Ovary (tissue), 9 donors: ENCODE results near the gene MTRF1L. TPM values are rescaled to one million over a fixed set of nuclear protein-coding genes. Genes with fewer than 3 reads are reported as not detected.
"Not testable (repeated sequence)": the region's sequence is repeated elsewhere in the genome, so short reads cannot be mapped to it uniquely, and the experiment has no call there.

Experiments
- DNase-seq, 5 donors: peaks; one replicate each; pipeline ENCODE4 v3.0.0-alpha.2; 2019 to 2020
- H3K27ac ChIP-seq, 2 donors: fragments of 200-600 bp; one replicate each; pipeline versions ENCODE4 v1.5.1 to v1.8.0; 2019 to 2022
- H3K27me3 ChIP-seq: fragments of 200-600 bp; one replicate; pipeline ENCODE4 v1.8.0; 2022
- H3K36me3 ChIP-seq: fragments of 200-600 bp; sonication (generic); one replicate; pipeline ENCODE4 v1.5.1; 2019
- H3K4me1 ChIP-seq: one replicate; pipeline ENCODE4 v1.8.1; 2013; ENCODE audit warnings: mild to moderate bottlenecking, moderate library complexity; ENCODE audit not compliant: insufficient read depth
- H3K4me3 ChIP-seq: fragments of 200-600 bp; sonication (generic); one replicate; pipeline ENCODE4 v1.5.1; 2017
- H3K9me3 ChIP-seq, 2 donors: fragments of 200-600 bp in 1 of 2; sonication (generic) in 1 of 2; one replicate each; pipeline versions ENCODE4 v1.5.1 to v1.8.1; 2013 to 2019; ENCODE audit warnings: mild to moderate bottlenecking in 1 of 2, moderate library complexity in 1 of 2
- EP300 ChIP-seq: sonication (generic); formaldehyde crosslinking; IDR thresholded peaks from one replicate; pipeline ENCODE4 v1.6.1; 2017; ENCODE audit warnings: antibody characterized with exemption
- POLR2A ChIP-seq: fragments of 450-650 bp; IDR thresholded peaks from one replicate; pipeline ENCODE4 v1.6.1; 2017; ENCODE audit warnings: antibody characterized with exemption, mild to moderate bottlenecking, moderate library complexity
- WGBS, 3 donors: extraction: QIAGEN DNeasy Blood & Tissue Kit in 1 of 3; methylation state at CpG; one replicate each; pipeline versions ENCODE4 v1.1.5 to v1.1.7; 2013 to 2017; 5-methylcytosine and 5-hydroxymethylcytosine counted together
- intact Hi-C, 4 donors: fragments of 100-400 bp; cut with DNase I; formaldehyde crosslinking; loops; one replicate each; pipeline versions ENCODE4 v1.11.0 to v1.15.1; 2022 to 2023
- polyA plus RNA-seq, 2 donors: library from polyadenylated mRNA; stranded (reverse); fragments of 200-250 nt in 1 of 2; fragments of 350-450 nt in 1 of 2; fragmentation: Illumina TruSeq in 1 of 2; extraction: RNeasy Lipid Tissue Mini Kit (QIAGEN cat#74804) in 1 of 2; gene quantifications; one replicate each; pipeline ENCODE4 v1.2.3, GENCODE V29; 2013 to 2014
- total RNA-seq, 7 donors: library from RNA; depleted of rRNA in 2 of 7; stranded (reverse); fragments of >200 nt in 2 of 7; fragmentation: NEBNext Ultra II Directional in 3 of 7; extraction: Animal tissue kit (Norgen Biotek cat#: 25700) in 3 of 7; gene quantifications; one replicate each; pipeline versions ENCODE4 v1.1.0 to v1.2.4, GENCODE V29; 2016 to 2023
- TF ChIP-seq, protein P1 (sequence below), 3 donors: fragments of 450-650 bp in 2 of 3; fragments of 200-600 bp in 1 of 3; IDR thresholded peaks; one replicate each; pipeline versions ENCODE4 v1.5.1 to v1.8.0; 2016 to 2022; ENCODE audit warnings: antibody characterized with exemption in 3 of 3, mild to moderate bottlenecking in 1 of 3
- donor health status: DM: no; HTN: no; CAD: no; lungs with moderate emphysema.
- donor health status: DM: no; HTN: no; CAD: no.
- donor health status: Bipolar disorder and iron deficiency.
- donor health status: DM: yes; HTN: yes; CAD: no.
- donor health status: DM: no; HTN: no; CAD: no.
- donor health status: DM: yes; HTN: yes; CAD: no.

Gene MTRF1L
- total and polyA plus RNA-seq, 9 donors = 8.4 to 18.1 (median 15.6) TPM

DNA sequence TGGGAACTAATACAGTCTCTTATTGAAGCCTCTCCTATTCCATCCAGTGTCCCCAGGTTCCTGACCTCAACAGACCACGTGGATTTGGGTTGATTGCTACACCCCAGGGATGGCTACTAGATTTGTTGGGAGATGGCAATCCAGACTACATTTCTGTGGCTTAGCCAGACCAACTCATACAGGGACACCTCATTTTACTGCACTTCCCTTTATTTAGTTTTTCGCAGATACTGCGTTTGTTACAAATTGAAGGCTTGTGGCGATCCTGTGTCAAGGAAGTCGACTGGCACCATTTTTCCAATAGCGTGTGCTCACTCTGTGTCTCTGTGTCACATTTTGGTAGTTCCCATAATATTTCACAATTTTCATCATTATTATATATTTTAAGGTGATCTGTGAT, 10.3 kb upstream of the MTRF1L start:
- Histone ChIP-seq H3K27me3 (no peaks in the 10 kb centered on the region), H3K27ac (no peak overlapping the region), H3K4me3 (no peak overlapping the region), H3K36me3 (no peaks in the 10 kb centered on the region), H3K4me1 (no peaks in the 10 kb centered on the region), H3K9me3 (no peaks in the 10 kb centered on the region)
- intact Hi-C loops = no loop called here
- DNase-seq = no peak
- WGBS, 3 donors = 92 to 96% (median 93%) methylated on average over 6 of the region's 6 CpGs
- TF ChIP-seq, protein P1, sequence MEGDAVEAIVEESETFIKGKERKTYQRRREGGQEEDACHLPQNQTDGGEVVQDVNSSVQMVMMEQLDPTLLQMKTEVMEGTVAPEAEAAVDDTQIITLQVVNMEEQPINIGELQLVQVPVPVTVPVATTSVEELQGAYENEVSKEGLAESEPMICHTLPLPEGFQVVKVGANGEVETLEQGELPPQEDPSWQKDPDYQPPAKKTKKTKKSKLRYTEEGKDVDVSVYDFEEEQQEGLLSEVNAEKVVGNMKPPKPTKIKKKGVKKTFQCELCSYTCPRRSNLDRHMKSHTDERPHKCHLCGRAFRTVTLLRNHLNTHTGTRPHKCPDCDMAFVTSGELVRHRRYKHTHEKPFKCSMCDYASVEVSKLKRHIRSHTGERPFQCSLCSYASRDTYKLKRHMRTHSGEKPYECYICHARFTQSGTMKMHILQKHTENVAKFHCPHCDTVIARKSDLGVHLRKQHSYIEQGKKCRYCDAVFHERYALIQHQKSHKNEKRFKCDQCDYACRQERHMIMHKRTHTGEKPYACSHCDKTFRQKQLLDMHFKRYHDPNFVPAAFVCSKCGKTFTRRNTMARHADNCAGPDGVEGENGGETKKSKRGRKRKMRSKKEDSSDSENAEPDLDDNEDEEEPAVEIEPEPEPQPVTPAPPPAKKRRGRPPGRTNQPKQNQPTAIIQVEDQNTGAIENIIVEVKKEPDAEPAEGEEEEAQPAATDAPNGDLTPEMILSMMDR (IDR thresholded peaks at IDR 0.05) = no peak
- no peak for TF ChIP-seq POLR2A
- no peak for TF ChIP-seq EP300

DNA sequence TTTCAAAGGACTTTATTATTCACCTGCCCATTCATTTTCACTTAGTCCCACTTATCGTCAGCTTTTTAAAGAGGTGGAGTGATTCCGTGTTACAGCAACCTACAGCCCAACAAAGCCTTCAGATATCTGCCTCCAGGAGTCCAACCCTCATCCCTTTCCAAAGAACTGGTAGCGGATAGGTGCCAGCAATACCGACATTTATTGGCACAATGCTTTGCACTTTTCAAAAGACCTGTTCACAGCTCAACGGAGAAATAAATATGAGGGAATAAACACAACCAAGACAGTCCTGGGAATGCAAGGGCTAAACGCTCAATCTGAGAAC, 819 bp upstream of the MTRF1L start:
- intact Hi-C loops = loop anchor here in 1 of 4 donors (2.0 kb wide), 1 partner anchor 21 kb away; the partner anchor contains the start of gene FBXO5

DNA sequence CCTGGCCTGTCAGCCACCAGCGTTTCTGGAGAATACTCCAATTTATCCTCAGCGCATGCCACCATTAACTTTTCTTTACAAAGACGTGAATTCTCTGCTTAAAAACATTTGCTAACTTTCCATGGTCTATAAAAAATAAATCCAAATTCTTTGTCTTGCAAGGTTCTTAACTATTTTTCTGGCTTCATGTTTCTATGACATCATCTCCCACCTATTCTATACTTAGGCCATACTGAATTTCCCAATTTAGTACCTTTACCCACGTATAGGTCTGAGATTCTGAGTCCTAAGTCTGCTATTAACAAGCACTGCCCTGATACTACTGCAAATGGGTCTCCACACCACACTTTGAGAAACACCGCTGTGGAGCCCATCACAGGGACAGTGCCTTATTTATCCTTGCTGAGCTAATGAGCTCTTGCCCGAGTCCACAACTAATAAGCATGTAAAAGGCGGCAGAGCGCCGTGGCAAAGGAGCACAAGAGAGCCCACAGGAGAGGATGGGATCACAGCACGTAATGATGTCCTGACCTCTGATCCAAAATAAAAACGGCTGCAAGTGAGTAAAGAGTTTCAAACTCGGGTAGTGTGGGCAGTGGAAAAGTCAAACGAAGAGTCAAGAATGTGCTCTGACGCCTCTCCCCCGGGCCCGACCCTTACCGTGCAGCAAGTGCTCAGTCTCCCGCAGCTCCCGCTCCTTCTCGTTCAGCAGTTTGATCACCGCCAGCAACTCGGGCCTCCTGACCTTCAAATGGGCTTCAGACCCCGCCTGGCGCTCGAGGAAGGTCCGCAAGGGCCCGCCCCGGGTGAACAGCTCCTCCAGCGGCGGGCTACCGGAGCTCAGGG, 519 bp downstream of the MTRF1L start:
- intact Hi-C loops = loop anchor here in 1 of 4 donors (2.0 kb wide), 1 partner anchor 19 kb away; the partner anchor contains the start of gene FBXO5
- DNase-seq = peak in 1 of 5 donors; percentile 10
- 2 to 3% (median 2%) methylated on average over 26 to 31 of the region's 31 CpGs for WGBS, 3 donors
- Histone ChIP-seq H3K36me3 (no peaks in the 10 kb centered on the region), H3K4me1 (peaks cover 7% of the 10 kb centered on the region), H3K4me3 (peak overlapping the region; percentile 59), H3K27ac (peak overlapping the region; percentile 68 to 76), H3K27me3 (no peaks in the 10 kb centered on the region), H3K9me3 (no peaks in the 10 kb centered on the region)
- TF ChIP-seq, protein P1 (IDR thresholded peaks at IDR 0.05) = no peak
- TF ChIP-seq POLR2A (no peak), EP300 (no peak)

More for the DNA sequence above, 819 bp upstream of the MTRF1L start:
- Histone ChIP-seq H3K9me3 (no peaks in the 10 kb centered on the region), H3K27me3 (no peaks in the 10 kb centered on the region), H3K4me1 (peaks cover 7% of the 10 kb centered on the region), H3K36me3 (no peaks in the 10 kb centered on the region), H3K4me3 (peak overlapping the region; percentile 59), H3K27ac (peak overlapping the region in 1 of 2 donors; percentile 76)
- no peak for DNase-seq
- WGBS, 3 donors = 0 to 3% (median 1%) methylated on average over 6 of the region's 6 CpGs
- TF ChIP-seq, protein P1 (IDR thresholded peaks at IDR 0.05) = no peak
- TF ChIP-seq POLR2A (no peak), EP300 (no peak)

DNA sequence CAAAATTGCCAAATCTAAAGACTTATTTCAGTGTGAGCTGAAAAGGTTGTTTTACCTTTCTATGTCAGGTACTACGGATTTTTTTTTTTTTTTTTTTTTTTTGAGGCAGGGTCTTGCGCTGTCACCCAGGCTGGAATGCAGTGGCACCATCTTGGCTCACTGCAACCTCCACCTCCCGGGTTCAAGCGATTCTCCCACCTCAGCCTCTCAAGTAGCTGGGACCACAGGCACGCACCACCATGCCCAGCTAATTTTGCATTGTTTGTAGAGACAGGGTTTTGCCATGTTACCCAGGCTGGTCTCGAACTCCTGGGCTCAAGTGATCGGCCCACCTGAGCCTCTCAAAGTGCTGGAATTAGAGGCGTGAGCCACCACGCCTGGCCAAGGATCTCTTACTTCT, 1.7 kb downstream of the MTRF1L start:
- WGBS, 3 donors = 94 to 96% (median 95%) methylated on average over 9 of the region's 9 CpGs
- H3K9me3 ChIP-seq, H3K4me1 ChIP-seq, intact Hi-C loops, DNase-seq, H3K36me3 ChIP-seq, H3K4me3 ChIP-seq, H3K27me3 ChIP-seq, H3K27ac ChIP-seq: not testable (repeated sequence)

DNA sequence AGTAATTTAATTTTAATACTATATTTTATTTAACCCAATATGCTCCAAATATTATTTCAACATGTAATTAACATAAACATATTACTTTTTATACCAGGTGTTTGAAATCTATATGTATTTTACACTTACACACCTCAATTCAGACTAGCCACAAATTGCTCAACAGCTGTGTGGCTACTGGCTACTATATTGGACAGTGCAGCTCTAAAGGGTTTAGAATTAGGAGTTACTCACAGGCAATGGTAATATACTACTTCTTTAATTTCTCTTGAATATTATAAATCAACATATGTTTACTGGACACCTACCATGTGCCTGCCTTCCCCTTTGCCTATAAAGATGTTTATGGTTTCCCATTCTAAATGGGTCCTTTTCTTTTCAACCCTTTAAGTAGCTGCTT, 2.3 kb downstream of the MTRF1L start:
- no peaks in the 10 kb centered on the region for H3K36me3 ChIP-seq
- no peaks in the 10 kb centered on the region for H3K27me3 ChIP-seq
- H3K9me3 ChIP-seq = no peaks in the 10 kb centered on the region
- TF ChIP-seq, protein P1 (IDR thresholded peaks at IDR 0.05) = no peak
- TF ChIP-seq EP300 (no peak), POLR2A (no peak)
- intact Hi-C loops = no loop called here
- no peak overlapping the region for H3K4me3 ChIP-seq
- DNase-seq = no peak
- peaks cover 7% of the 10 kb centered on the region for H3K4me1 ChIP-seq
- no peak overlapping the region for H3K27ac ChIP-seq

DNA sequence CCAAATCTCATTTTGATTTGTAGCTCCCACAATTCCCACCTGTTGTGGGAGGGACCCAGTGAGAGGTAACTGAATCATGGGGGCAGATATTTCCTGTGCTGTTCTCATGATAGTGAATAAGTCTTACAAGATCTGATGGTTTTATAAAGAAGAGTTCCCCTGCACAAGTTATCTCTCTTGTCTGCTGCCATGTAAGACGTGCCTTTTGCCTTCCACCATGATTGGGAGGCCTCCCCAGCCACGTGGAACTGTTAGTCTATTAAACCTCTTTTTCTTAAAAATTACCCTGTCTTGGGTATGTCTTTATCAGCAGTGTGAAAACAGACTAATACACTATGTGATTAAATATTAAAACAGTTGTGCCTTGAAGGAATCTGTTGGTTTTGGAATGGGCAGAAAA, 3.0 kb downstream of the MTRF1L start:
- H3K27me3 ChIP-seq, H3K9me3 ChIP-seq: not testable (repeated sequence)

More for the DNA sequence above, 3.0 kb downstream of the MTRF1L start:
- H3K4me1 ChIP-seq, H3K27ac ChIP-seq, H3K36me3 ChIP-seq, DNase-seq, H3K4me3 ChIP-seq, intact Hi-C loops: not testable (repeated sequence)
- 19 to 21% (median 20%) methylated on average over 2 of the region's 2 CpGs for WGBS, 3 donors
